WTC11 (cell line): ENCODE data around the gene ARPC1A. TPM values are rescaled to one million over a fixed set of nuclear protein-coding genes. Genes with fewer than 3 reads are reported as not detected.

ENCODE experiments used
- ATAC-seq: fragments of 200-7000 bp; cut with Tn5 transposase; 2 replicates; pipeline ENCODE4 v1.10.0; 2021; ENCODE audit warnings: mild to moderate bottlenecking, moderate library complexity
- CTCF ChIA-PET: fragments of 300-600 bp; sonication (Branson Sonifier 250); formaldehyde crosslinking; loops from one replicate; lab custom pipeline; 2021; ENCODE audit warnings: antibody characterized with exemption; lab: Charles Lee
- POLR2A ChIA-PET: fragments of 350-600 bp; sonication (Branson Sonifier 250); formaldehyde crosslinking; loops from one replicate; lab custom pipeline; 2021; ENCODE audit warnings: antibody characterized with exemption; lab: Charles Lee
- DNase-seq: peaks from one replicate; pipeline ENCODE4 v3.0.0; 2021; ENCODE audit warnings: low spot score
- H3K27ac Mint-ChIP-seq: 2 replicates; pipeline ENCODE4 v1.8.0; 2021; ENCODE audit warnings: mixed read lengths
- H3K27me3 Mint-ChIP-seq: 2 replicates; pipeline ENCODE4 v1.8.0; 2021; ENCODE audit warnings: low read depth, mild to moderate bottlenecking, moderate library complexity, mixed read lengths
- H3K36me3 Mint-ChIP-seq: 2 replicates; pipeline ENCODE4 v1.8.0; 2021; ENCODE audit warnings: mixed read lengths
- H3K4me1 Mint-ChIP-seq: 2 replicates; pipeline ENCODE4 v1.8.0; 2022; ENCODE audit warnings: mixed read lengths
- H3K4me3 Mint-ChIP-seq: 2 replicates; pipeline ENCODE4 v1.8.0; 2021; ENCODE audit warnings: mild to moderate bottlenecking, moderate library complexity, mixed read lengths
- H3K9me3 Mint-ChIP-seq: 2 replicates; pipeline ENCODE4 v1.8.0; 2021; ENCODE audit warnings: mixed read lengths
- ATF6 ChIP-seq: sonication (generic); formaldehyde crosslinking; IDR thresholded peaks from 2 replicates; pipeline ENCODE4 v1.8.1; 2023; ENCODE audit warnings: mild to moderate bottlenecking, missing genetic modification reagents
- E2F1 ChIP-seq: sonication (generic); formaldehyde crosslinking; IDR thresholded peaks from 2 replicates; pipeline ENCODE4 v1.8.0; 2022; ENCODE audit warnings: mild to moderate bottlenecking, missing genetic modification reagents
- EMX1 ChIP-seq: fragments of 250-450 bp; sonication (Bioruptor Pico); IDR thresholded peaks from 2 replicates; pipeline ENCODE4 v1.8.0; 2021; ENCODE audit warnings: mild to moderate bottlenecking
- ESRRA ChIP-seq: sonication (generic); formaldehyde crosslinking; IDR thresholded peaks from 2 replicates; pipeline ENCODE4 v1.8.1; 2022; ENCODE audit warnings: mild to moderate bottlenecking, missing genetic modification reagents, borderline replicate concordance
- ETV6 ChIP-seq: sonication (generic); formaldehyde crosslinking; IDR thresholded peaks from 2 replicates; pipeline ENCODE4 v1.8.1; 2022; ENCODE audit warnings: mild to moderate bottlenecking, missing genetic modification reagents
- FOXK1 ChIP-seq: sonication (generic); formaldehyde crosslinking; IDR thresholded peaks from 2 replicates; pipeline ENCODE4 v1.8.0; 2022; ENCODE audit warnings: mild to moderate bottlenecking, moderate library complexity, missing genetic modification reagents
- HMGA2 ChIP-seq: fragments of 250-450 bp; sonication (Bioruptor Pico); IDR thresholded peaks from 2 replicates; pipeline ENCODE4 v1.4.0; 2021; ENCODE audit warnings: mild to moderate bottlenecking, moderate library complexity
- MAX ChIP-seq: sonication (generic); formaldehyde crosslinking; IDR thresholded peaks from 2 replicates; pipeline ENCODE4 v1.8.0; 2022; ENCODE audit warnings: mild to moderate bottlenecking, missing genetic modification reagents
- OVOL2 ChIP-seq: fragments of 250-450 bp; sonication (Bioruptor Pico); IDR thresholded peaks from 2 replicates; pipeline ENCODE4 v1.9.0; 2021; ENCODE audit warnings: mild to moderate bottlenecking, borderline replicate concordance
- PRRX2 ChIP-seq: fragments of 250-450 bp; sonication (Bioruptor Pico); IDR thresholded peaks from 2 replicates; pipeline ENCODE4 v1.8.0; 2021; ENCODE audit warnings: mild to moderate bottlenecking
- SMAD3 ChIP-seq: sonication (generic); formaldehyde crosslinking; IDR thresholded peaks from 2 replicates; pipeline ENCODE4 v1.8.0; 2022; ENCODE audit warnings: missing genetic modification reagents, mild to moderate bottlenecking, borderline replicate concordance
- SMAD4 ChIP-seq: sonication (generic); formaldehyde crosslinking; IDR thresholded peaks from 2 replicates; pipeline ENCODE4 v1.8.0; 2022; ENCODE audit warnings: mild to moderate bottlenecking, missing genetic modification reagents
- TCF7 ChIP-seq: sonication (generic); formaldehyde crosslinking; IDR thresholded peaks from 2 replicates; pipeline ENCODE4 v1.8.0; 2022; ENCODE audit warnings: mild to moderate bottlenecking, low read depth, missing genetic modification reagents, moderate library complexity
- TP53 ChIP-seq: sonication (generic); formaldehyde crosslinking; IDR thresholded peaks from 2 replicates; pipeline ENCODE4 v1.8.1; 2023; ENCODE audit warnings: mild to moderate bottlenecking, missing genetic modification reagents
- USF2 ChIP-seq: sonication (generic); formaldehyde crosslinking; IDR thresholded peaks from 2 replicates; pipeline ENCODE4 v1.8.1; 2023; ENCODE audit warnings: mild to moderate bottlenecking, missing genetic modification reagents, moderate library complexity
- ZNF263 ChIP-seq: sonication (generic); formaldehyde crosslinking; IDR thresholded peaks from 2 replicates; pipeline ENCODE4 v1.8.1; 2022; ENCODE audit warnings: low read depth, mild to moderate bottlenecking, moderate library complexity, missing genetic modification reagents
- ZNF317 ChIP-seq: sonication (generic); formaldehyde crosslinking; IDR thresholded peaks from 2 replicates; pipeline ENCODE4 v1.8.1; 2023; ENCODE audit warnings: low read depth, mild to moderate bottlenecking, moderate library complexity, missing genetic modification reagents, borderline replicate concordance
- ZNF396 ChIP-seq: fragments of 250-450 bp; sonication (Bioruptor Pico); IDR thresholded peaks from 2 replicates; pipeline ENCODE4 v1.8.0; 2021; ENCODE audit warnings: mild to moderate bottlenecking, moderate library complexity, borderline replicate concordance
- ZNF423 ChIP-seq: fragments of 250-450 bp; sonication (Bioruptor Pico); IDR thresholded peaks from 2 replicates; pipeline ENCODE4 v2.1.2; 2022; ENCODE audit warnings: mild to moderate bottlenecking, moderate library complexity
- ZNF532 ChIP-seq: fragments of 250-450 bp; sonication (Bioruptor Pico); IDR thresholded peaks from 2 replicates; pipeline ENCODE4 v1.9.0; 2021; ENCODE audit warnings: mild to moderate bottlenecking, borderline replicate concordance
- ZNF671 ChIP-seq: fragments of 250-450 bp; sonication (Bioruptor Pico); IDR thresholded peaks from 2 replicates; pipeline ENCODE4 v1.8.0; 2021; ENCODE audit warnings: mild to moderate bottlenecking
- total RNA-seq: library from RNA; stranded (reverse); gene quantifications from 3 replicates; pipeline ENCODE4 v1.2.3, GENCODE V29; 2021

Gene ARPC1A
- total RNA-seq, 1 experiment from 2014 or later, result 149 TPM

- DNase-seq, result no peak
- CTCF ChIA-PET, result no interaction called here
Observed at GRCh38 chr7:99301496-99301895, 24.2 kb upstream of the ARPC1A start.

GRCh38 chr7:99305473-99306260 lies 20.0 kb upstream of the ARPC1A start:
- CTCF ChIA-PET, result no interaction called here
- H3K9me3 Mint-ChIP-seq, result peaks cover 9% of the 10 kb centered on the region

More at GRCh38 chr7:99301496-99301895, 24.2 kb upstream of the ARPC1A start:
- no peaks in the 10 kb centered on the region for H3K9me3 Mint-ChIP-seq
- H3K4me1 Mint-ChIP-seq, result no peaks in the 10 kb centered on the region
- no peak overlapping the region for H3K4me3 Mint-ChIP-seq
- no peaks in the 10 kb centered on the region for H3K27me3 Mint-ChIP-seq
- no peak for ATAC-seq
- TF ChIP-seq ATF6 (CRISPR knock-in tag), result no peak
- TF ChIP-seq ZNF423 (CRISPR knock-in tag), result no peak
- POLR2A ChIA-PET, result interaction anchor here (0.6 kb wide), 1 partner anchor 222 kb away, joined by 3 read pairs; no protein-coding TSS in a partner anchor
- no peak overlapping the region for H3K27ac Mint-ChIP-seq
- H3K36me3 Mint-ChIP-seq, result no peaks in the 10 kb centered on the region

More at GRCh38 chr7:99305473-99306260, 20.0 kb upstream of the ARPC1A start:
- DNase-seq (no peak), ATAC-seq (no peak)
- no peak overlapping the region for H3K27ac Mint-ChIP-seq
- no peaks in the 10 kb centered on the region for H3K4me1 Mint-ChIP-seq
- H3K36me3 Mint-ChIP-seq, result peaks cover 3% of the 10 kb centered on the region; the same call in 1 of the 2 replicates
- H3K27me3 Mint-ChIP-seq, result no peaks in the 10 kb centered on the region
- POLR2A ChIA-PET, result no interaction called here
- no peak overlapping the region for H3K4me3 Mint-ChIP-seq
- TF ChIP-seq ZNF396 (CRISPR knock-in tag) (no peak), SMAD3 (no peak), TP53 (CRISPR knock-in tag) (no peak), PRRX2 (CRISPR knock-in tag) (no peak), ZNF263 (CRISPR knock-in tag) (no peak), USF2 (CRISPR knock-in tag) (no peak), ZNF532 (CRISPR knock-in tag) (no peak), ZNF317 (CRISPR knock-in tag) (no peak), ETV6 (CRISPR knock-in tag) (no peak), ZNF671 (no peak), TCF7 (no peak), SMAD4 (CRISPR knock-in tag) (no peak), OVOL2 (CRISPR knock-in tag) (no peak), HMGA2 (CRISPR knock-in tag) (no peak), EMX1 (no peak), ESRRA (CRISPR knock-in tag) (no peak), FOXK1 (no peak), E2F1 (CRISPR knock-in tag) (no peak), MAX (CRISPR knock-in tag) (no peak)
